GM18519 (cell line): ENCODE results near the gene OR10K2.
"Not testable (repeated sequence)": the region's sequence is repeated elsewhere in the genome, so short reads cannot be mapped to it uniquely, and the experiment has no call there.

ENCODE experiments used
- ATAC-seq: cut with Tn5 transposase; IDR thresholded peaks from one replicate; pipeline ENCODE4 v1.9.1; 2021; ENCODE audit warnings: mild to moderate bottlenecking, moderate library complexity; ENCODE audit not compliant: unreplicated experiment, low FRiP score

The OR10K2 gene, protein sequence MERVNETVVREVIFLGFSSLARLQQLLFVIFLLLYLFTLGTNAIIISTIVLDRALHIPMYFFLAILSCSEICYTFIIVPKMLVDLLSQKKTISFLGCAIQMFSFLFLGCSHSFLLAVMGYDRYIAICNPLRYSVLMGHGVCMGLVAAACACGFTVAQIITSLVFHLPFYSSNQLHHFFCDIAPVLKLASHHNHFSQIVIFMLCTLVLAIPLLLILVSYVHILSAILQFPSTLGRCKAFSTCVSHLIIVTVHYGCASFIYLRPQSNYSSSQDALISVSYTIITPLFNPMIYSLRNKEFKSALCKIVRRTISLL

GRCh38 chr1:158426137-158426536, at the start of gene OR10K2:
TSS of gene OR10K2 (minus strand) at chr1:158426237. CDS start at chr1:158420866, 5,371 bp downstream.
- no peak for ATAC-seq

- no peak for ATAC-seq
Measured at GRCh38 chr1:158471920-158472319, 45.9 kb upstream of the OR10K2 start, which contains the start of gene OR10R2. TSS of gene OR10R2 (plus strand) at chr1:158472220. CDS start at chr1:158472326, 106 bp downstream.

DNA sequence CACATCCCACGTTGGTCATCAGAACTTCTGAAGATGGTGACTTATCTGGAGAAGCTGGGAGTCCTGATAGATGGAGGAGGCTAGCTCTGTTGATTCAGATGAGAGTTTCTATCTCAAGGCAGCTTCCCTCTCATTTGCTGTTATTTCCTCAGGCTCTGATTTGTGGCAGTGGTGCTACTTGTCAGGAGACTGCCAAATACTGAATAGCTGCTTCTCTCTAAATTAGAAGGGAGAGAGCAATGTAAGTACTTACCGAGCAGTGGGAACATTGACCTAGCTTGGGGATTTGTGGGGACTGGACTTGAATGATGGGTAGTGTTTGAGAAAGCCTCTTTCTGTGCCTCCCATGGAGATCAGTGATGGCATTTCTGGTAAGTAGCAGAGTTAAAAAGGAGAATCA, 35.5 kb upstream of the OR10K2 start, which contains the start of gene OR10K1:
OR10K1 (plus strand) TSS at position 301 of the 400 bp plus-strand sequence. CDS start 3,728 bp downstream, outside the sequence.
- ATAC-seq, result no peak

GRCh38 chr1:158458263-158458662, 32.2 kb upstream of the OR10K2 start:
- no peak for ATAC-seq

- no peak for ATAC-seq
Measured at GRCh38 chr1:158457246-158457645, 31.2 kb upstream of the OR10K2 start.

DNA sequence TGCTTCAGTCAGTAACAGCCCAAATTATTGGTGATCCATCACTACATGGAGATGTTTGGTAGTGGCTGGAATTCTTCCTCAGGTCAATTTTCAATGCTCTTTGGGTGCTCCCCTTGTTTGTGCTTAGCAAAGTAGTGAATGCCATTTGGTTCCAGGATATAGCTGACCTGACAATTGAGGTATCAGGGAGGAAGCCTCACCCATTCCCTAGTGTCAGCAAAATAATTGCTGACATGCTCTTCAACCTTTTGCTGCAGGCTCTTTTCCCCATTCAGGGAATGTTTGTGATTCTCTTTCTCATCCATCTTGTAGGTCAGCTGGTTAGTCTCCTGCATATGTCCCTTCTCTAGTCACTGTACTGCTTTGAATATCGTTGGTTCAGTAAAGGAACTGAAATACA, 28.5 kb upstream of the OR10K2 start:
- no peak for ATAC-seq

DNA sequence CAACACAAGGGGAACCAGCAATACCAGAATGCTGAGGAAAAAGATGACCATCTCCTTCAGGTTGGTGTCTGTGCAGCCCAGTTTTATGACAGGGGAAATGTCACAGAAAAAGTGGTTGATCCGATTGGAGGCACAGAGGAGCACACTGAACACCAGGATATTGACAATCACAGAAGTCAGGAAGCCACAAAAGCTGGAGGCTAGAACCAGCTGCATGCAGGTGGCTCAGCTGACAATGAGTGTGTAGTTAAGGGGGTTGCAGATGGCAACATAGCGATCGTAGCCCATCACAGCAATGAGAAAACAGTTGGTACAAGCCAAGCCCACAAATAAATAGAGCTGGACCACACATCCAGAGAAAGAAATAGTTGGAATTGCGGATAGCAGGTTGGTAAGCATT, 19.3 kb upstream of the OR10K2 start:
- ATAC-seq, result no peak

GRCh38 chr1:158434741-158435140, 8.7 kb upstream of the OR10K2 start:
- no peak for ATAC-seq

- ATAC-seq, result not testable (repeated sequence)
Measured at GRCh38 chr1:158430163-158430562, 4.1 kb upstream of the OR10K2 start.

GRCh38 chr1:158425027-158425426, 1.0 kb downstream of the OR10K2 start:
- no peak for ATAC-seq

DNA sequence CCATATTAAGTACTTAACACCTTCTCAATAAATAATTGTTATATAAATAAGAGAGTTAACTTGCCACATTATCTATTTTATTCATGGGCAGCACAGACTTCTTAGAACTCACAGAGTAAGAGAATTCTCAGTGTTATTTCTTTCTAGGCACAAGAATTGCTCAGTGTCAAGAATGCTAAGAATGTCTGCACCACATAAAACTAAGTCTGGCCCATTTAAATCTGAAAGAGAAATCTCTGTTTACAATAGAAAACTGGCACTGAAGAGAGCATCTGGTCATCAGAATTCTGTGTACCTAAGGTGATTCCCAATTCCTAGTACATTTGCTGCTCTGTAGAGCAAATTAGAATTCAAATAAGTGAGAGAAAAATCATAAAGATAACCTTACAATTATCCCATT, 3.8 kb downstream of the OR10K2 start:
- ATAC-seq, result no peak

GRCh38 chr1:158417586-158417985, 8.5 kb downstream of the OR10K2 start:
- ATAC-seq, result no peak

DNA sequence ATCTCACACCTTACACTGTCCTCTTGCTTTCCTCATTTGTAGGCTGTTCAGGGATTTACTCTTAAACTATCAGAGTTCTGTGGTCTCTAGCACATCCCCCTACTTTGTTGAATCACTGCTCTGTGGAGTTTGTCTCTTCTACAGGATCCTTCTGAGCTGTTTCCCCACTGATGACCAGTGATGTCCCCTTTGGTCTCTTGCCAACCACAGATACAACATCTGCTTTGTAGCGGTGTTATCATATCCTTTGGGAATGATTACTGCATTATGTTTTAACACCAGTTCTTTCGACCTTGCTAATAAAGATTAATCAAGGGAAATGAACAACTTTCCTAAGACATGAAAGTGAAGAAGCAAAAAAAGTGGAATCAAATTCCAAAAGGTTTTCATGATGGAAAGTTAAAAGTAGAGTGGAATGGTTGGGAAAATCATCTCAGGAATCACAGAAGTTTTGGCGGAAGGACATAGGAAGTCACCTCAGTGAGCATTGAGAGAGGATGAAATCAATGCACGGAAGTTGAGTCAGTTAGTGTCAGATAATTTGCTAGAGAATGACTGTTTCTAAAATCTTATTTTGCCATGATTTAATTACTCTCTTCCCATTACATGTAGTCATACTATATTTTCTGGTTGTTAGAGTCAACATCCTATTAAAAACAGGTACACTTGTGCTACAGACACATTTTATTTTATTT, 11.2 kb downstream of the OR10K2 start:
- ATAC-seq, result no peak

- no peak for ATAC-seq
Measured at GRCh38 chr1:158407092-158407491, 18.9 kb downstream of the OR10K2 start.

- no peak for ATAC-seq
Measured at GRCh38 chr1:158400871-158401270, 25.2 kb downstream of the OR10K2 start.

- ATAC-seq, result no peak
Measured at GRCh38 chr1:158398818-158399514, 27.1 kb downstream of the OR10K2 start, which contains the start of gene OR10T2. TSS of gene OR10T2 (minus strand) at chr1:158399466. CDS start at chr1:158399466, 0 bp downstream.

DNA sequence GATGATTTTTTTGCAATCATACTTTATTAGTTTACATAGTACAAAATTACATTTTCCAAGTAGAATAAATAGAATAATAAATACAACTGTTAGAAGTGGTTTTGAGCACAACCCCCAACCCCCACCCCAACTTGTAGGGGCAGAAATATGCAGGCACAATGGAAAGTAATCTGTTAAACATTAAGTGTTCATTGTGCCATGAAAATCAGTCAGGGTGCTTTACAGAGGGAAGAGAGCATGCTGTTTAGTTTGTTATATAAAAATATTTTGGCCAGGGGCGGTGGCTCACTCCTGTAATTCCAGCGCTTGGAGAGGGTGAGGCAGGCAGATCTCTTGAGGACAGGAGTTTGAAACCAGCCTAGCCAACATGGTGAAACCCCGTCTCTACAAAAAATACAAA, 29.4 kb downstream of the OR10K2 start:
- ATAC-seq, result no peak

GRCh38 chr1:158393476-158393875, 32.6 kb downstream of the OR10K2 start:
- ATAC-seq, result no peak

- no peak for ATAC-seq
Measured at GRCh38 chr1:158391099-158391498, 34.9 kb downstream of the OR10K2 start.

DNA sequence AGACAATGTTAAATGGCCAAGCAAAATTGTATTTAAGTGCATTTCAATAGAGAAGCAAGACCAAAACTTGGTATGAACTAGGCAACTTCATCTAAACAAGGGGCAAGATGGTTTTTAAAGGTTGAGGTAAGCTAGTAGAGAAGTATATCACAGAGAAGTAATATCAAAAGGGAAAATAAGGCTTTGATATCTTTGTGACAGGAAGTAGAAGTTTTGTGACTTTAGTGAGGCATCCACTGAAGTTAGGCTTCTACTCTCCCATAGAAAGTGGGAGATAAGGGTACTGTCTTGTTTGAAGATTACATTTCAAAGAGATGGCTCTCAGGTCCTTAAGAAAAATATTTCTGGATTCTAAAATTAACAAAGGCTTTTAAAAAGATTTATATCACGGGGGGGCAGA, 35.7 kb downstream of the OR10K2 start:
- no peak for ATAC-seq

- no peak for ATAC-seq
Measured at GRCh38 chr1:158374860-158375259, 51.2 kb downstream of the OR10K2 start.
